SK-N-MC (cell line): ENCODE data around the gene PIK3R2.

Experiments
- DNase-seq: peaks from one replicate; pipeline ENCODE4 v3.0.0-alpha.2; 2011; ENCODE audit warnings: low read depth, low spot score
- H3K27ac ChIP-seq: fragments of 200-600 bp; sonication (generic); 2 replicates; pipeline ENCODE4 v1.5.1; 2016; ENCODE audit warnings: mixed run types
- H3K36me3 ChIP-seq: fragments of 200-600 bp; sonication (generic); 2 replicates; pipeline ENCODE4 v1.6.1; 2017; ENCODE audit warnings: antibody characterized with exemption, low read length, mixed read lengths; ENCODE audit not compliant: insufficient read depth
- H3K4me3 ChIP-seq: fragments of 200-600 bp; sonication (generic); 2 replicates; pipeline ENCODE4 v1.5.1; 2016
- H3K9ac ChIP-seq: fragments of 200-600 bp; sonication (generic); 2 replicates; pipeline ENCODE4 v1.8.0; 2017; ENCODE audit warnings: mixed run types, mixed read lengths; ENCODE audit not compliant: insufficient read length
- H3K9me3 ChIP-seq: fragments of 200-600 bp; sonication (generic); 2 replicates; pipeline ENCODE4 v1.6.1; 2017; ENCODE audit warnings: low read depth, mild to moderate bottlenecking, antibody characterized with exemption, low read length, moderate library complexity, mixed read lengths
- EZH2 ChIP-seq: fragments of 200-600 bp; sonication (generic); IDR thresholded peaks from one replicate; pipeline ENCODE4 v1.6.1; 2017; ENCODE audit warnings: antibody characterized with exemption
- FOXP2 ChIP-seq: optimal IDR thresholded peaks from 2 replicates; pipeline ENCODE3; 2011; ENCODE audit warnings: mild to moderate bottlenecking, moderate library complexity; ENCODE audit not compliant: insufficient read depth; ENCODE audit errors: extremely low read length, control extremely low read depth
- POLR2AphosphoS5 ChIP-seq: IDR thresholded peaks from 2 replicates; pipeline ENCODE4 v1.6.1; 2012; ENCODE audit warnings: mild to moderate bottlenecking, low read depth, low read length, borderline replicate concordance

Gene PIK3R2

GRCh38 chr19:18120127-18120526 is 32.8 kb upstream of the PIK3R2 start:
- Histone ChIP-seq H3K27ac (no peak overlapping the region), H3K9me3 (no peaks in the 10 kb centered on the region), H3K9ac (no peak overlapping the region), H3K36me3 (peaks cover 3% of the 10 kb centered on the region; the same call in 1 of the 2 replicates), H3K4me3 (no peak overlapping the region)
- no peak for TF ChIP-seq POLR2AphosphoS5
- TF ChIP-seq FOXP2, result no peak
- TF ChIP-seq EZH2, result no peak
- DNase-seq, result no peak

GRCh38 chr19:18121166-18121565 is 31.8 kb upstream of the PIK3R2 start:
- Histone ChIP-seq H3K4me3 (no peak overlapping the region), H3K36me3 (peaks cover 3% of the 10 kb centered on the region; the same call in 1 of the 2 replicates), H3K9ac (no peak overlapping the region), H3K27ac (no peak overlapping the region), H3K9me3 (no peaks in the 10 kb centered on the region)
- no peak for DNase-seq
- TF ChIP-seq FOXP2 (no peak), POLR2AphosphoS5 (no peak)

GRCh38 chr19:18122424-18122823 is 30.5 kb upstream of the PIK3R2 start:
- DNase-seq, result no peak
- H3K27ac ChIP-seq, result no peak overlapping the region
- no peak for TF ChIP-seq POLR2AphosphoS5
- TF ChIP-seq FOXP2, result no peak
- no peak for TF ChIP-seq EZH2
- H3K36me3 ChIP-seq, result peaks cover 3% of the 10 kb centered on the region; the same call in 1 of the 2 replicates
- H3K4me3 ChIP-seq, result no peak overlapping the region
- H3K9me3 ChIP-seq, result no peaks in the 10 kb centered on the region
- no peak overlapping the region for H3K9ac ChIP-seq

GRCh38 chr19:18122860-18123795 is 29.8 kb upstream of the PIK3R2 start:
- Histone ChIP-seq H3K9me3 (no peaks in the 10 kb centered on the region), H3K36me3 (peaks cover 3% of the 10 kb centered on the region; the same call in 1 of the 2 replicates), H3K27ac (no peak overlapping the region), H3K9ac (no peak overlapping the region), H3K4me3 (no peak overlapping the region)
- no peak for DNase-seq
- TF ChIP-seq POLR2AphosphoS5 (no peak), FOXP2 (no peak), EZH2 (no peak)

GRCh38 chr19:18123819-18124218 is 29.1 kb upstream of the PIK3R2 start:
- DNase-seq, result no peak
- H3K9me3 ChIP-seq, result no peaks in the 10 kb centered on the region
- TF ChIP-seq POLR2AphosphoS5 (no peak), EZH2 (no peak), FOXP2 (no peak)
- no peak overlapping the region for H3K27ac ChIP-seq
- no peak overlapping the region for H3K4me3 ChIP-seq
- H3K9ac ChIP-seq, result no peak overlapping the region
- peaks cover 3% of the 10 kb centered on the region; the same call in 1 of the 2 replicates for H3K36me3 ChIP-seq

GRCh38 chr19:18126097-18126496 is 26.9 kb upstream of the PIK3R2 start:
- peaks cover 3% of the 10 kb centered on the region; the same call in 1 of the 2 replicates for H3K36me3 ChIP-seq
- no peak for DNase-seq
- no peak for TF ChIP-seq POLR2AphosphoS5
- no peak for TF ChIP-seq EZH2
- TF ChIP-seq FOXP2, result no peak
- H3K9ac ChIP-seq, result no peak overlapping the region
- no peak overlapping the region for H3K4me3 ChIP-seq
- no peak overlapping the region for H3K27ac ChIP-seq
- H3K9me3 ChIP-seq, result no peaks in the 10 kb centered on the region

GRCh38 chr19:18128044-18128443 is 24.9 kb upstream of the PIK3R2 start:
- H3K36me3 ChIP-seq, result peaks cover 8% of the 10 kb centered on the region; the same call in 1 of the 2 replicates
- TF ChIP-seq EZH2 (no peak), POLR2AphosphoS5 (no peak)
- no peaks in the 10 kb centered on the region for H3K9me3 ChIP-seq
- H3K4me3 ChIP-seq, result no peak overlapping the region
- no peak for DNase-seq
- no peak overlapping the region for H3K27ac ChIP-seq
- no peak overlapping the region for H3K9ac ChIP-seq

GRCh38 chr19:18128805-18129204 is 24.2 kb upstream of the PIK3R2 start:
- H3K9ac ChIP-seq, result no peak overlapping the region
- TF ChIP-seq FOXP2 (no peak), EZH2 (no peak), POLR2AphosphoS5 (no peak)
- no peak overlapping the region for H3K27ac ChIP-seq
- no peak for DNase-seq
- H3K4me3 ChIP-seq, result no peak overlapping the region
- no peaks in the 10 kb centered on the region for H3K9me3 ChIP-seq
- H3K36me3 ChIP-seq, result peaks cover 8% of the 10 kb centered on the region; the same call in 1 of the 2 replicates
